Keratinocyte (primary cell): Measurements from ENCODE around the gene C19orf73.

Source experiments
- EZH2 ChIP-seq: IDR thresholded peaks from one replicate; pipeline ENCODE4 v1.6.1; 2012; ENCODE audit warnings: inconsistent platforms, mild to moderate bottlenecking, low read length, moderate library complexity
- TF ChIP-seq, protein P1 (sequence below), 3 experiments: IDR thresholded peaks in 1 of 3; conservative IDR thresholded peaks in 1 of 3; optimal IDR thresholded peaks in 1 of 3; 2 replicates in 2 of 3; 3 replicates in 1 of 3; pipeline versions ENCODE3 to v1.5.1; 2011; ENCODE audit warnings: low read length in 3 of 3, mild to moderate bottlenecking in 3 of 3, moderate library complexity in 2 of 3, control low read depth in 1 of 3, inconsistent platforms in 1 of 3; ENCODE audit not compliant: insufficient read depth in 2 of 3; ENCODE audit errors: extremely low read depth in 1 of 3

GRCh38 chr19:49135686-49136085 lies 16.7 kb upstream of the C19orf73 start:
- TF ChIP-seq, protein P1, sequence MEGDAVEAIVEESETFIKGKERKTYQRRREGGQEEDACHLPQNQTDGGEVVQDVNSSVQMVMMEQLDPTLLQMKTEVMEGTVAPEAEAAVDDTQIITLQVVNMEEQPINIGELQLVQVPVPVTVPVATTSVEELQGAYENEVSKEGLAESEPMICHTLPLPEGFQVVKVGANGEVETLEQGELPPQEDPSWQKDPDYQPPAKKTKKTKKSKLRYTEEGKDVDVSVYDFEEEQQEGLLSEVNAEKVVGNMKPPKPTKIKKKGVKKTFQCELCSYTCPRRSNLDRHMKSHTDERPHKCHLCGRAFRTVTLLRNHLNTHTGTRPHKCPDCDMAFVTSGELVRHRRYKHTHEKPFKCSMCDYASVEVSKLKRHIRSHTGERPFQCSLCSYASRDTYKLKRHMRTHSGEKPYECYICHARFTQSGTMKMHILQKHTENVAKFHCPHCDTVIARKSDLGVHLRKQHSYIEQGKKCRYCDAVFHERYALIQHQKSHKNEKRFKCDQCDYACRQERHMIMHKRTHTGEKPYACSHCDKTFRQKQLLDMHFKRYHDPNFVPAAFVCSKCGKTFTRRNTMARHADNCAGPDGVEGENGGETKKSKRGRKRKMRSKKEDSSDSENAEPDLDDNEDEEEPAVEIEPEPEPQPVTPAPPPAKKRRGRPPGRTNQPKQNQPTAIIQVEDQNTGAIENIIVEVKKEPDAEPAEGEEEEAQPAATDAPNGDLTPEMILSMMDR (optimal IDR thresholded peaks at IDR 0.05 in 1 of 3, IDR thresholded peaks at IDR 0.05 in 1 of 3, conservative IDR thresholded peaks at IDR 0.05 in 1 of 3; ENCODE audit: extremely low read depth in 1 of 3, insufficient read depth in 2 of 3, low read length in 3 of 3), result no peak
- TF ChIP-seq EZH2, result no peak
